Activated CD4-positive, alpha-beta T cell treated with anti-CD3 and anti-CD28 coated beads, Interleukin-2, amount 50 U/mL, for 1 hour (primary cell): ENCODE measurements around the gene TRIM62.
A peak's percentile ranks its signal among the peaks of the same experiment; 100 is the strongest.
"Not testable (repeated sequence)": the region's sequence is repeated elsewhere in the genome, so short reads cannot be mapped to it uniquely, and the experiment has no call there.

ENCODE experiments used
- DNase-seq: peaks from one replicate; pipeline ENCODE4 v3.0.0-alpha.2; 2020

The TRIM62 gene

DNA sequence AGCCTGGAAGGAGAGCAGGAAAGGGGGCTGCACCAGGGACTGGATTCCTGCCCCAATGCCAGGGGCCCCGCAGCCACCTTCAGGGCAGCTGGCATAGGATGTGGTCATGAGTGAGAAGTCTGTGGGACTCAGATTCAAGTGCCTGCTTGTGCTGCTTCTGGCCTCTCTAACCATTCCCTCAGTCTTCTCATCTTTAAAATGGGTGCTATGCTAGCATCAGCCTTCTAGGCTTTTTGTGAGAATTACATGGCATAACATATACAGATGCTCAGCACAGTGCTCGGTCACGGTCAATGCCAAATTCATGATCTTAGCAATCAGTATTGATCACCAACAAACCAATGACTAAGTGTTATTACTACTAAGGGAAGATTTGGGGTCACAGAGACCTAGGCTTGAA lies 23.5 kb downstream of the TRIM62 start:
- no peak for DNase-seq

DNA sequence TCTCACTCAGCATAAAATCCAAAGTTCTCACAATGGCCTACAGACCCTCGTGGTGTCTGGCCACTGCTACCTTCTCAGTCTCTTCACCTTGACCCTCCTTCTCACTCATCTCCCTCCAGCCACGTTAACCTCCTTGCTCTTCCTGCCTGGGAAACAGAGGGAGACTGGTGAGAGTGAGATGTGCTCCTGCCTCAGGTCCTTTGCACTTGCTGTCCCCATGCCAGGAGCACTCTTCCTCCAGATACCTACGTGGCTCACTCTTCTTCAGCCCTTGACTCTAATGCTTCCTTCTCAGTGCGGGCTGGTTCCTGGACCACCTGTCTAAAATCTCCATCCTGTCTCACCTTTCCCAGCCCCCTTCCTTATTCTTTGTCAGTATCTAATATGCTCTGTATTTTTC lies 24.7 kb downstream of the TRIM62 start:
- DNase-seq, result no peak

DNA sequence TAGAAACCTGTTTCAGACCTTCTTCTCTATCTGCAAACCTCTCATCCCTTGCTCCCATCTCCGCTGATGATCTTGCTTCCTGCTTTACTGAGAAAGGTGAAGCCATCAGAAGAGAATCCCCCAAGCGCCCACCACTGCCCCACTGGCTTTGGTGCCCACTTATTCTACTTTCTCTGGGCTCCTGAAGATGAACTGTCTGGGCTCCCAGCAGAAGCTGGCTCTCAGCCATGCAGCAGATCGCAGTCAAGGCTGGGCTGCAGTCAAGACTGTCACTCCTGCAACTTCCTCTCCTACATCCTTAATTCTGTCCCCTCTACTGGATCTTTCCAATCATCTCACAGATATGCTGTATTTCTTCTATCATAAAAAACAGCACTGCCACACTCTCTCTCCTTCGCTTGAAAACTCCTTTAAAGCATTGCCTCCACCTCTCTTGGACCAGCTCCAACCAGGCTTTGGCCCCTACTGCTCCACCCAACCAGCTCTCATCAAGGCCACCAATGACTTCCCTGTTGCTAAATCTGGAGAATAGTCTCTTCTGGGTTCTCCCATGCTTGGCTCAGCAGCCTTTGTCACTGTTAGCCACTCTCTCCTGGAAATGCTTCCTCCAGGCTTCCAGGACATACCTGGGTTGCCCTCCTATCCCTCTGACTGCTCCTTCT lies 25.8 kb downstream of the TRIM62 start:
- DNase-seq, result no peak

DNA sequence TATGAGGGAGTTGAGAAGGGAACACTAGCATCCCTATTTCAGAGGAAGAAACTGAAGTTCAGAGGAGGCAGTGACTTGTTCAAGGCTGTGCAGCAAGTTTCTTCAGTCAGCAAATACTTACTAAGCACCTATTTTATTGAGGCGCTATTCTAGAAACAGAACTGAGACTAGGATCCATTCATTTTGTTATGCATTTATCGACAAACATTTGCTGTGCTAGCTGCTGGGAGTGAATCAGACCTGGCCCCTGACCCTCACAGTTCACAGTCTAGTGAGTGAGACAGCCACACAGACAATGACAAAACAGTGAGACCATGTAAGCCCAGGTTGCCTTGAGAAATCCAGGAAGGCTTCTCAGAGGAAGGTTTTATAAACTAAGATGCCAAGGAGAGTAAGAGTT lies 28.2 kb downstream of the TRIM62 start:
- no peak for DNase-seq

DNA sequence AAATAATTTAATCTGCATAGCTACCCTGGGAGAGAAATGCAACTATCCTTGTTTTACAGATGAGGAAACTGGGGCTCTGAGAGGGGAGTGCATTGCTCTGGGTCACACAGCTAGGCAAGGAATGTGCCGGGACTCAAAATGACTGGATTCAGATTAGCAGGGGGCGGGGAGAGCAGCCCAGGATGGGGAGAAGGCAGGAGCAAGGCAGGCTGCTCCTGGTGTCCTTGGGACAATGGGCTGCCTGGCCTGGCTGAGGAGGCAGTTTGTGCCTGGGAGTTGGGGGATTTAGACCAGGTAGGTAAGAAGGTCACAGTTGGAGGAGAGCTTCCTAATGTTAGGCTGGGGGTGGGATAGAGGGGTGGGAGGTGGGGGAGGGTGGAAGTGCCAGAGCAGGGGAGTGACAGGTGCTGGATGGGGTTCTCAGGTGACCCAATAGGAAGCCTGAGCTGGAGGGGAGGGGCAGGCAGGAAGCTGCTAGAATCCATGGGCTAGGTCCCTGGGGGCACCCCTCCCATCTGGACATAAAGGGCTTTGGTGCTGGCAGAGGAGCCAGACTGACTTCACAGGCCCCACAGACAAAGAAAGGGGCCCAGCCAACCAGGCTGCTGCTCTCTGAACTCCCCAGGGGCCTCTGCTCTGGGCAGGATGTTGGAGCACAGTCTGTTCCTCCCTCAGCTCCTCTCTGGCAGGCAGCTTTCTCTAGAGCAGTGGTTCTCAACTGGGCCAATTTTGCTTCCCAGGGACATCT lies 29.0 kb downstream of the TRIM62 start:
- DNase-seq, result no peak

DNA sequence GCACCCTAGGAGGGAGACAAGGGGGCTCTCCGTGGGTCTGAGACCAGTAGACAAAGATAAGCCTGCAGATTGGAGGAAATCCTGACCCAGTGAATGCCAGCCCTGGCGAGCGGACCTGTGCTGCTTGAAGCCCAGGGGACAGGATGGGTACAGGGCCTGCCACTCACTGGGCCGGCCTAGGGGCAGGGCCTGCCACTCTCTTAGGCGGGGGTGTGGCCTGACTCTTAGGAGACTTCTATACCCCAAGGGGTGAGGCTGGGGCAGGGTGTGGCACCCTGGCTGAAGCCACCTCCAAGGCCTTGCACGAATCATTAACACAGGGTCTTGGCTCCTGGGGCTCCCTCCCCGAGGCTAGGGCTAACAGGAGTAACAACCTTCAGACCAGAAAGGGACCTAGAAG lies 30.7 kb downstream of the TRIM62 start:
- DNase-seq, result no peak

DNA sequence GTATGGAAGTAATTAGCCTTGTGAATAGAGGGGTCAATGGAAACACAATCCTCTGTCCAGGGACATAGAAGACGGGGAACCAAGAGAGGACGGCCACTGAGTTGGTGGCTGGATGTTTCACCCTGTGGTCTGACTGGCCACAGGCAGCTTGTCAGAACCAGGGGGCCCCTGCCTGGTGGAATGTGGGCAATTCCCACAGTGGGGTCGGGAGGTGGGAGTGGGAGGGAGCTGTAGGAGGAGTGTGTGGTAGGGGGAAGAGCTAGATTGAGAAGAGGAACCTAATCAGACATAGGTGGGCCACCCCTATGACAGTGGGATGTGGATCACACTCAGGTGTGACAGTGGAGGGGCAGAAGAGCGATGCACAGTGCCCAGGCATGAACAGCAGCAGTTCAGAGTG lies 31.3 kb downstream of the TRIM62 start:
- no peak for DNase-seq

DNA sequence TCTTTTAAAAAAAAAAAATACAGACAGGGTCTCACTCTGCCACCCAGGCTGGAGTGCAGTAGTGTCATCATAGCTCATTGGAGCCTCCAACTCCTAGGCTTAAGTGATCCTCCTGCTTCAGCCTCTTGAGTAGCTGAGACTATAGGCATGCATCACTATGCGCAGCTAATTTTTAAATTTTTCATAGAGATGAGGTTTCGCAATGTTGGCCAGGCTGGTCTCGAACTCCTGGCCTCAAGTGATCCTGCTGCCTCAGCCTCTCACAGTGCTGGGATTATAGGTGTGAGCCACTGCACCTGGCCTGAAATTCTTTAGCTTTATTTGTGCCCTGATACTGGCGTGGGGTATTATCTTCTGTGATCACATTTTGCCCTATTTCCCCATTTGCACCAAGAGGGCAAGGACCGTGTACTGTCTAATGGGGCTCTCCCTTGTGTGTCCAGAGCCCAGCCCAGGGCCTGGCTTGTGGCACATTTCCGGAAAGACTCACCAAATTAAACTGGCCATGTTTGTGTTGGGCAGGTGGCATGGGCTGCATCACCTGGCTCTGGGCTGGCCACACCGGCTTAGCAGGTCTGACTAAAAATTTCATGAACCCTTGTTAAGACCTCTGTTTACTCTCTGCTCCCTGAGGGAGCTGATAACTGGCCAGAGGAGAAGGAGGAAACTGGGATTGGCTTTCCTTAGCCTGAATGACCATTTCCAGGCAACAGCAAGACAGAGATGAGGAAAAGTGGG lies 32.2 kb downstream of the TRIM62 start:
- no peak for DNase-seq

DNA sequence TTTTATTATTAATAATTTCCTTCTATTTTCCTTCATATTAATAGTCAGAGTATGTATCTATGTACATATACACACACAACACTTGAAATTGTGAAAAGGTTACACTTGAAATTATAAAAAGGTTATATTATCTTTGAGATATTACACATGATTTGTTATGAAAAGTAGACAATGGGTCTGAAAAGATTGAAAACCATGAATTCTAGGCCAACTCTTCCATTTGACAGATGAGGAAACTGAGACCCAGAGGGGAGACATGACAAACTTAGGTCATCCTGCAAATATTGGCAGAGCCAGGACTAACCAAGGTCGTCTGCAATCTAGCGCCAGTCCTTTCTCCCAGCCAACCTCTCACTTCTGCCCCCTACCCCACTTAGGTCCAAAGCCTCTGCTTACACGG lies 33.2 kb downstream of the TRIM62 start:
- DNase-seq, result no peak

DNA sequence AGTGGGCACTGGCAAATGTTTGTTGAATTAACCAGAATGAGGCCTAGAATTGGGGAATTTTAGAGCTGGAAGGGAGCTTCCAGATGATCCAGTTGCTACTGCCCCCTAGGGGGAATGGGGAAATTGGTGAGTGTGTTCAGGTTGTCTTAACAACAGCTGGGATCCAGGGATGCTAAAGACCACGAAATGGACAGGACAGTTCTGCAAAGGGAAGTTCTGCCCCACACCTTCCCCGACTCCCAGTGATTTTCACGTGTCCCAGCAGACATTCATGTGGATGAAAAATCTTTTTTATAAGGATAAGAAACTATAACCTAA lies 33.9 kb downstream of the TRIM62 start:
- DNase-seq, result no peak

DNA sequence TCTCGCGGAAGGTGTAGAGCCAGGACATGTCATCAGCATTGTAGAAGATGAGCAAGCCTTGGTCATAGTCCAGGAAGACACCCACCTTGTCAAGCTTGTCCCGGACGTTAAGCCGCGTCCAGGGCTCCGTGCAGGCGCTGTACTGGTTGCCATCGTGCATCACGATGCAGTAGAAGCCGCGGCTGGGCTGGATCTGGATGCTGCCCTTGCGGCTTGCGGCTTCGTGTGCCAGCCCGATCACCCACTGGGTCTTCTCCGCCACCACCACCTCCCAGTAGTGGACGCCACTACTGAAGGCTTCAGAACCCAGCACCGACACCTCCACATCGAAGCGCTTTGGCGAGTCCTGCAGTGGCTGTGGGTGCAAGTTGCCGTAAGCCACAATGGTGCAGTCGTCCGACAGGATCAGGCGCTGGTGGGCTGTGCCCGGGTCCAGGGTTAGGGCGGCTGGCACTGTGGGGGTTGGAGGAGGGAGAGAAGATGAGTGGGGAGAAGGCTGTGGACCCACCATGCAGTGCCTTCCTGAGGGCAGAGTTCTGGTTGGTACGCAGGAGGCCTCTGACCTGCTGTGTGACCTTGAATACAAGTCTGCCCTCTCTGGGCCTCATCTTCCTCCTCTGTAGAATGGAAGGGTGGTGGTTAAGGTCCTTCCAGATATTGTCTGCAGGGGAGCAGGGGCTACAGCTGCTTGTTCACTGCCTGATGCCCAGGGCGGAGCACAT lies 34.4 kb downstream of the TRIM62 start:
- DNase-seq, result no peak

DNA sequence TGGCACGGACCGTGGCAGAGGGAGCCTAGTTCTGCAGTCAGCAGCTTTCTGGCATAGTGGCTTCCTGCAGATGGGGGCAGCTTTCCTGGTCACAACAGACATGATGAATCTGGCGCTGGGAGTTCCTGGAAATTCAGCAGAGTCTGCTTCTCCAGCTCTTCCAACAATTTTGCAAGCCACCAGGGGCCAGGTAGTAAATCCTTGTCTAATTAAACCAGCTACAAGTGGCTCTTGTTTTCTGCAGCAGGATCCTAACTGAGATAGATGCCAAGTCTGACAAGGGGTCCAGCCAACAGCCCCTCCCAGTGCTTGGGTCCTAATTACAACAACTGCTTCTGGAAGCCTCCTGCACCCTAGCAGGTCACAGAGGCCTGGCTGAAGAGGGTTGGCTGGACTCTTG lies 35.8 kb downstream of the TRIM62 start:
- DNase-seq, result no peak

DNA sequence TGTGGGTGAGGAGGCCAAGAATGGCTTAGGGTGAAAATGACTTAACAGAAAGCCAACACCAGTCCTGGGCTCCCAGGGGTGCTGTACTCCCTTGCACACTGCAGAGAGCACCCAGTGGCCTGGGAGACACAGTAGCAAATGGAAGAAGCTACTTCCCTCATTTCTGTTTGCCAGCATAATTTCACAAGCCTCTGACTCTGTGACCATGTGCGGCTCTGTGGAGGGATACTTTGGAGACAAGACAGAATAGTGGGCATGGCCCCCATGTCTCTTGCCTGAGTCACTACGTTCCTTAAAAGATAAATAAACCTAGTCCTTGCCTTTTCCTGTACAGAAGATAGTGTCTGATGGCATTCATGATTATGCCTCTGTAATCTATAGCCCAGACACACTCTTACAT lies 38.1 kb downstream of the TRIM62 start:
- DNase-seq, result no peak

DNA sequence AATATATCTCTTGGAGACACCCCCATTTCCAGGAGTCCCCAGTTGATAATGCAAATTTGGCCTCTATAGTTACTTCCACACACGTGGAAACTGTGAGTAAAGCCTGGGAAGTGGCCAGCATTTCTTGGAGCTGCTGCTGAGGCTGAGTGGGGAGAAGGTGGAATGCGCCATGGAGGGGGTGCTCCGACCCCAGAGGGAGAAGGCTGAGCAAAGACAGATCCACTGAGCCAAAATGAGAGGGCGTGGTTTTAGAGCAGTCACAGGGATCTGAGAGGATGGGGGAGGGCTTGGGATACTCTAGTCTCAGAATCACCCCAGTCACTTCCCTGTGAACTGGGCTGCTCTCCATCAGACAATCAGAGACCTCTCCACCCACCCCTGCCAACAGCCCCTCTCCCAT lies 38.7 kb downstream of the TRIM62 start:
- no peak for DNase-seq

DNA sequence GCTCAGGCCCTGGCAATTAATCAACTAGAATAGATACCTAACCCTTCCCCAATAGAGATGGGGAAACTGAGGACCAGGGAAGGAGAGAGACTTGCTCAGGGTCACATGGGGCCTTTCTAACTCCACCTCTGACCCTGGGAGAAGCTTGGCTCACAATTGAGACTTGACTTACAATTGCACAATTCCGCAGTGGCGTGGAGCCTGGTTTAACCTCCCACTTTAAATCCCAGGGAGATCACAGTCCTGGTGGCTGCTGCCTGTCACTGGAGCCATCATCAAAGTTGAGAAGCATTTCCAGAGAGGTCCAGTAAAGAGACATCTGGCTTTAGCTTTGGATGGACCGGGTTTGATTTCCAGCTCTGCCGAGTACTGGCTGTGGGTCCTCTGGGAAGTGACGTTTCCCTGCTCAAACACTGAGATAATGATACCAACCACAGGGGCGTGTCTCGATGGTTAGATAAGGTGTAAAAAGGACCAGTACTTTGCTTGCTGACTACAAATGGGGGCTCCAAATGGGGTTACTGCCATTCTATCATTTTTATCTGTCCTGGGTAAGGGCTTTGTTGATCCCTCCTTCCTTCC lies 39.3 kb downstream of the TRIM62 start:
- DNase-seq, result no peak

DNA sequence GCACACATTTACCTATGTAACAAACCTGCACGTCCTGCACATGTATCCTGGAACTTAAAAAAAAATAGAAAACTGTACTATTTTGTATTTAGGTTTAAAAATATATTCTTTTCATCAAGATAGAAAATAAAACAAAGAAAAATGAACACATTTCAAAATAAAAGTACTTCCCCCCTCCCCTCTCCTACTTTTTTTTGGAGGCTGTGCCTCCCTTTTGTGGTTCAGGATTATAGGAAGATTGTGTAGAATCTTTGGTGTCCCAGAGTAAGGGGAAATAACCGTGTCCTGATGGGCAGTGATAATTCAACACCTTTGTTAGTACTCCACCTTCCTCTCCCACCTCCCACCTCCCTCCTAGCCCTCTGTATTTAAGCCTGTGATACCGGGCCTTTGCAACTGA lies 40.1 kb downstream of the TRIM62 start:
- no peak for DNase-seq

DNA sequence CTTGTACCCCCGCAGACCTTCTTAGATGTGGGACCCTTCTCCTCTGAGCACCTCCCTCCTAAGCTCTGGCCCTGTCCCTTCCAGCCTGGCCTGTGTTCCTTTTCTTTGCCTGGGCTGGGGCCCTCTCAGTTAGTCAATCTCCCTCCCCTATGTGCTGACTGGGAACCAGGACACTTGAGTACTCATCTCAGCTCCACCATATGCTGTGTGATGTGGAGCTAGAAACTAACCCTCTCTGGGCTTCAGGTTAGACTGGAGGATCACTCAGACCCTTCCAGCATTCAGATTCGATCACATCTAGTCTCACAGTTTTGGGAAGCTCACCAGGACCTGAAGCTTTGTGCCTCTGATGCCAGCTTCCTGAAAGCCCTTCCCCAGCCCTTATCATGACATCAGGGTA lies 40.6 kb downstream of the TRIM62 start:
- no peak for DNase-seq

DNA sequence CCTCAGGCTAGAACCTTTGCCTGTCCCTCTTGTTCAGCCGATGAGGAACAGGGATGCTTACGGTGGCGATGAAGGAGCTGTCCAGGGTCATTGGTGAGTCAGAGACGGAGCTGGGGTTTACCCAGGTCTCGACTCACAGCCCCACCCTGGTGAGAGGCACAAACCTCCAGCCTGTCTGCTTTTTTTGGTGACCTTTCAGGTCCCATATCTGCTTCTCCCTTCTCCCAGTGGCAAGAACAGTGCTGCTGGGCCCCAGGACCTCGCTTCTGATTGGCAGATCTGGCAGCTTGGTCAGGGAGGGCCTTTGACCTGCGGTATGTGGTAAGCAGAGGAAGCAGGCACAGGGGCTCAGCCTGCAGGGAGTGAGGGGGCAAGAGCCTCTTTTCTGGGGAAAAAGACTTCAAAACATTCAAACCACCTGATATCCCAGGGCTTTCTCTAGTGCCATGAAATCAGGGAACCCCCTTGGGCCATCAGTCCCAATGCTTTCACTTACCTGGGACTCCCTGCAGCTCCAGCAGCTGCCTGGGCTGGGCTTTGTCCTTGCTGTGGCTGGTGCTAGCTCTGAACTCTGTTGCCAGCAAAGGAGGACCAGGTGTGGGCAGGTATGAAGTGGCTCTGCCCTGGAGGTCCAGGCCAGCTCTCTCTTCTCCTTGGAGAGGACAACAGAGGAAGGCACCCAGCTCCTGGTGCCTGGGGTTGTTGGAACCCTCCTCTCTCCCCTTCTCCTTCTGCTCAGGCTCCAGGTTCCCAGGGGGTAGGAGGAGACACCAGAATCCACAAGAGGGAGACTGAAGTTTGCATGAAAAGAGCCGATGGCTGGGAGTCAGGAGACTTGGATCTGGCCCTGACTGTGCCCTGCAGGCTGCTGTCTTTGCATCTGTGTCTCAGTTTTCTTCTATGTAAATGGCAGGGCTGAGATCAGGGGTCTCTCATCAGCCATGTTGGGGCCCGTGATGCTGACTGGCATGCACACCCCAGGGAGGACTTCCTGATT lies 41.4 kb downstream of the TRIM62 start:
- no peak for DNase-seq

DNA sequence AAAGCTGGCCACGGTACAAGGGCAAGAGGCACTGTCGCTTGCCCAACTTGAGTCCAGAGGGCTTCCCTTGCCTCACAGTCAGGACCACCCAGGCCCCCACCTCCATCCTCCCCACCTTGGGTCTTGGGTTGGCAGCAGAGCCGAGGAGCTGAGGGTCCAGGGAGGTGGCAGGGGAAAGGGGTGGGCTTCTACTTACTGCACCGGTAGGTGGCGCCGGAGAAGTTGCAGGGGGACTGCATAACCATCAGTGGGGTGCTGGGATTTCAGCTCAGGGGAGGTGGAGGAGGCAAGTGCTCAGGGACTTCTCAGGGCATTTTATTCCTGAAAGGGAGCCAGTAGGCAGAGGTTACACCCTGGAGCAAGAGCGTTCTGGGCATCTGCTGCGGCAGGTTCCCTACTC lies 44.0 kb downstream of the TRIM62 start:
- DNase-seq, result peak; percentile 25

DNA sequence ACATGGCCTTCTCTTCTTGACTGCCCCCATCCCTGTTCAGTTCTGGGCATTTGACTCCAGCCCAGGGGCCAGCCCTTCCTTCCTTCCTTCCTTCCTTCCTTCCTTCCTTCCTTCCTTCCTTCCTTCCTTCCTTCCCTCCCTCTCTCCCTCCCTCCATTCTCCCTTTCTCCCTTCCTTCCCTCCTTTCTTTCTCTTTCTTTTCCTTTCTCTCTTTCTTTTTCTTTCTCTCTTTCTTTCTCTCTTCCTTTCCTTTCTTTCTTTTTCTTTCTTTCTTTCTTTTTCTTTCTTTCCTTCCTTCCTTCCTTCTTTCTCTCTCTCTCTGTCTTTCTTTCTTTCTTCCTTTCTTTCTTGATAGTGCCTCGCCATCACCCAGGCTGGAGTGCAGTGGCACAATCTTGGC lies 45.8 kb downstream of the TRIM62 start:
- not testable (repeated sequence) for DNase-seq

DNA sequence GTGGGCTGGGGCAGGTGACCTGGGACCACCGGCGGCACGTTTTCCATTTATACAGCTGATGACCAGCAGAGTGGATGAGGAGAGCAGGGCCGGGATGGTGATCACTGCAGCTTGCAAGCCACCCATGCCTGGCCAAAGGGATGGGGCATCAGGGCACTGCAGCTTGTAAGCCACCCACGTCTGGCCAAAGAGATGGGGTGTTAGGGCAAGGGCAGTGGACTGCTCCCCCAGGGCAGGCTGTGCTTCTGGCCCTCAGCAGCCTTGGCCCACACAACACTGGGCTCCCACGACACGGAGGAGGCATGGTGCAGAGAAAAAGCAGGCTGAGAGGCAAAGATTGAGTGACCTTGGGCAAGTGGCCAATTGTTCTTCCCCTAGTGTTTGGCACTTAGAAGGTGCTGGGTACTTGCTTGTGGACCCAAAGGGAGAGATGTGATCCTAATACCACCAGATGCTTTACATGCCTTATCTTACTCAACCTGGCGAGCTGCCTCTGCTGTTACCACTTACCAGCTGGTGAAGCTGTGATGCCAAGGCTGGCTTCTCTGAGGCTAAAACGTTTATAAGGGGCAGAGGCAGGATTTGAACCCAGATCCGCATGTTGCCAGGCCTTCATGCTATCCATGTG lies 48.3 kb downstream of the TRIM62 start:
- DNase-seq, result no peak

DNA sequence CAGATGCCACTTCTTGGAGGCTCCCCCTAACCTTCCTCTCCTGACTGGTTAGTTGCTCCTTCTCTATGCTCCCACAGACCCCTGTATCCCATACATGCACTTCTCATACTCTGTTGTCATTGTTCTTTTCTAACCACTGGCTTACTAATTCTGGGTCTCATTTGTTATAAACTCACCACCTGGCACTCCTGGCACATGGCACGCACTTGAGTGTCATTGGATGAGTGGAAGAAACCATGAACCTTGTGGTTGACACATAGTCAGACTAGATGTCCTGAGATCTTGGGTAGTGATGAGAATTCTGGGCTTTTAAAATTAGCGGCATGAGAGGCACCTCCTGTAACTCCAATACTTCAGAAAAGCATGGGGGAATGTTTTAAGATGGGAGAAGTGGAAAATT lies 49.3 kb downstream of the TRIM62 start:
- DNase-seq, result no peak
